HEK293 (cell line): ENCODE data around the gene KRT38.

Experiments
- CTCF ChIP-seq: fragments of 450-650 bp; formaldehyde crosslinking; IDR thresholded peaks from 2 replicates; pipeline ENCODE4 v1.5.1; 2016; ENCODE audit warnings: missing biosample characterization, missing genetic modification characterization
- ZNF354C ChIP-seq: fragments of 450-650 bp; formaldehyde crosslinking; IDR thresholded peaks from 2 replicates; pipeline ENCODE4 v1.5.1; 2016; ENCODE audit warnings: missing biosample characterization, missing genetic modification characterization, low read depth, borderline replicate concordance
- ZNF670 ChIP-seq: fragments of 450-650 bp; formaldehyde crosslinking; IDR thresholded peaks from 2 replicates; pipeline ENCODE4 v1.5.1; 2016; ENCODE audit warnings: missing biosample characterization, missing genetic modification characterization, low read depth
- ZNF843 ChIP-seq: fragments of 450-650 bp; formaldehyde crosslinking; IDR thresholded peaks from 2 replicates; pipeline ENCODE4 v1.5.1; 2016; ENCODE audit warnings: missing biosample characterization, missing genetic modification characterization

GRCh38 chr17:41433586-41433985, 7.2 kb downstream of the KRT38 start:
- no peak for TF ChIP-seq ZNF670 (tag by site-specific recombination)
- TF ChIP-seq ZNF354C (tag by site-specific recombination): no peak
- no peak for TF ChIP-seq ZNF843 (tag by site-specific recombination)
- TF ChIP-seq CTCF (tag by site-specific recombination): no peak
